GM19043 (cell line): ENCODE data around the gene GPAT3.
"Not testable (repeated sequence)": the region's sequence is repeated elsewhere in the genome, so short reads cannot be mapped to it uniquely, and the experiment has no call there.

Experiments used
- ATAC-seq: cut with Tn5 transposase; IDR thresholded peaks from one replicate; pipeline ENCODE4 v1.9.1; 2021; ENCODE audit warnings: low read depth; ENCODE audit not compliant: unreplicated experiment

The GPAT3 gene

DNA sequence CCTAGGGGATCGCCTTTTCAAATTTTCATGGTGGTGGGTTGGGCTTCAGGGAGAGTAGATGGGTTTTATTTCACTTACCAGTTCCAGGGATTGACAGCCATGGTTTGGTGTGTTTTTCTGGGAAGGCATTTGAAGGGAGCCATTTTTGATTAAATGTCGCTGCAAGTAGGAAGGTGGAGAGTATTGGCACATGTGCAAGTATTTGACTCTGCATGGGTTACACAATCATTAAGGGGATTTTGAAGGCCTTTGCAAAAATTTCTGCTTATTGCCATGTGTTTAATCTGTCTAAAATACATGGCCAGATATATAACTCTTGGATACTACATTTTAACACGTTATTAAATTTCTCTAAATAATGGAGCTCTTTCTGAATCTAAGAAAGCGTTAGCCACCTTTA, 55.1 kb downstream of the GPAT3 start:
- ATAC-seq = no peak

GRCh38 chr4:83591730-83592129, 55.8 kb downstream of the GPAT3 start:
- no peak for ATAC-seq

DNA sequence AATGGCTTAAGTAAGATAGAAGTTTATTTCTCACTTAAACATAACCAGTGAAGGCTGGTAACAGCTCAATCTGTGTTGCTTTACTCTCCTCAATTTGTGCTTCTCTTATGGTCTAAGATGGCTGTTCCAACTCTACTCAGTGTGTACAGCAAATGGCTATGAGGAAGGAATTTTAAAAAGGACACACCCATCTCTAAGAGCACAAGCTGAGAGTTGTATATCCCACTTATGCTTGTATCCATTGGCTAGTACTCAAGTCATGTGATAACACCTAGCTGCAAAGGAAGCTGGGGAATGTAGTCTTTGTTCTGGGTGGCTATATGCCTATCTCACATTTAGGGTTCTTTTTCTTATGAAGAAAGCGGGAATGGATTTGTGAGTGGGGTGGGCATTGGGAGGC, 63.3 kb downstream of the GPAT3 start:
- peak; percentile 86 for ATAC-seq

GRCh38 chr4:83603129-83603528, 67.2 kb downstream of the GPAT3 start:
- no peak for ATAC-seq

- no peak for ATAC-seq
Observed at GRCh38 chr4:83604321-83604720, 68.4 kb downstream of the GPAT3 start.

GRCh38 chr4:83605210-83605609, 69.3 kb downstream of the GPAT3 start:
- no peak for ATAC-seq

DNA sequence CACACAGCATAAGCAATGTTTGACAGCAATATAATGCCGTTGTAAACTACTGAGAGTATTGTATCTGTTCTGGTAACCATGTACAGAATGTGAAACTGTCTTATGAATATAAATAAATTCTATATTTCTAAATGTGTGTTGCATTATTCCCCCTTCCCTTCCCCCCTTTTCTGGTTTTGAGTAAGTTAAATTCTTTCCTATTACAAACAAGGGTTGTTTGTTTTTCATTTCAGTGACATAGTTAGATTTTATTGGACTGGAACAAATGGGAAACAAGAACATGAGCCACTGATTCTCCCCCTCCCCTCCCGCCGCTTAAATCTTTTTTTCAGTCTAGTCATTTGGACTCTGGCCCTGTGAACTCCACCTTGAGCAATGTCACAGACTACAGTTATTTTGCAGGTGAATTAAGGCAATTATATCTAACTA, 69.8 kb downstream of the GPAT3 start:
- no peak for ATAC-seq

- ATAC-seq = no peak
Observed at GRCh38 chr4:83606460-83606859, 70.6 kb downstream of the GPAT3 start.

DNA sequence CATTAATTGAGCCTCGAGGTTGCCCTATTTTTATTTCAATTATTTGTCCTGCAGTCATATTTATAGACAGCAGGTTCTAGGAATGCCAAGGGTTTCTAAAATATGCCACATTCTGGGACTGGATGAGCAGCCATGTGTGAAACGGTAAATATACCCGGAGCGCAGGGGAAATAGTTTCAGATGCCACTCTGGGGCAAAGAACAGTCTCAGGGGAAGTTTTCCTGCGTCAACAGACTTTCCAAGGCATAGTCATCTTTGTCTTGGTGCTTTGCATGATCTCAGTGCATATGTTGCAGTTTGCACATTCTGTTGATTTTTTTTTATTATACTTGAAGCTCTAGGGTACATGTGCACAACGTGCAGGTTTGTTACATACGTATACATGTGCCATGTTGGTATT, 71.0 kb downstream of the GPAT3 start:
- ATAC-seq = no peak

GRCh38 chr4:83609365-83609764, 73.5 kb downstream of the GPAT3 start:
- ATAC-seq = no peak

GRCh38 chr4:83610729-83611128, 74.8 kb downstream of the GPAT3 start:
- no peak for ATAC-seq

GRCh38 chr4:83613023-83613422, 77.1 kb downstream of the GPAT3 start:
- ATAC-seq = no peak

- no peak for ATAC-seq
Observed at GRCh38 chr4:83613994-83614393, 78.1 kb downstream of the GPAT3 start.

- ATAC-seq = no peak
Observed at GRCh38 chr4:83616252-83616651, 80.3 kb downstream of the GPAT3 start.

DNA sequence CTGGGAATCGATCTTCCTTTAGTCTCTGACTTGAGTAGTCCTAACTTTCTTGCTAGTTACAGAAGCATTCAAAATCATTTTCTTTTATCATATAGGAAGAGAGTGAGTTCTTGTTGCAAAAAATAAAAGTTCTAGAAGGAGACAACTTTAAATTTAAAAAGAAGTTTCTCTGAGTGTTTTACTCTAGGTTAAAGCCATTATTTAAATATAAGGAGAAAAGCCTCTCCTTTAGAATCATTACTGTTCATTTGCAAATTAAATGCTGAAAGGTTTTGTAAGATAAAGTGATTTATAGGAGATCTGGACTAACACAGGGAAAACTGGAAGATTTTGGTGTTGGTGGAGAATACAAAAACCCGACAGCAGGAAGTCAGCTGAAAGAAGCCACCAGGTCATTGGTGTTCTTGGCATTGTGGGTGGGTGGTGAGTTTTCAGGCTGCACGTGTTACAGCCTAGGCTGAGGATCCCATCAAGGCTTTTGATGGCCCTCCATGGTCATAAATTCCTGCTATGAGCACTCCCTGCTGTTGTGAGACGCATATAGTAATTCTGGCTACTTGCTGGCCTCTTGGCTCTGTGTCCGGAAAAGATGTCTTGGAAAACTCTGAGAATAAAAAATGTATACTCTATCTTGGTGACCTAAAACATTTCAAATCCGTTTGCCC, 81.6 kb downstream of the GPAT3 start:
- ATAC-seq = no peak

- ATAC-seq = no peak
Observed at GRCh38 chr4:83618431-83618830, 82.5 kb downstream of the GPAT3 start.

DNA sequence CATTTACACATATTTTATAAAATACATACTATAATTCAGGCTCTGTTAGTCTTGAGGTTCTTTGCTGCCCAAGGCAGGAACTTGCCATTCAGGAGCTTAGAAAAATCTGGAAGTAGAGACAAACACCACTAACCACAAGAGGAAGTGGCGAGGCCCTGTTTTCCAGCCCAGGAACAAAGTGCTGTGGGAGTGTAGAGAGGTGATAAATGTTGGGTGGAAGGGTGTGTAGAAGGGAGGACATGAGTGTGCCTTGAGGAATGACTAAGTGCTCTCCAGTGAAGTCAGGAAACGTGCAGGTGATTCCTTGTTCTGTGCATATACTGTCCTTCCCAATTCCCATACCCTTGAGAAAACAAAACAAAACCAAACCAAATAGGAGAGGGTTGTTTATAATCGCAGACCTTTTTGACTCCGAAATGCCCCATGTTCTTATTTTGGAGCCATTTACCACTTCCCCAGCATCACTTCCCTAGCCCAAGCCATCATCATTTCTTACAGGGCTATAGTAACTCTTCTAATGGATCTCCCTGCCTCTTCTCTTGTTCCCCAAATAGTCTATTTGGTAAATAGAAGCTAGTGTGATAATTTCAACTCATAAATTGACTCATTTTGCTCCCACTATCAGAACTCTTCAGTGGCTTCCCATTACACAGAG, 83.2 kb downstream of the GPAT3 start:
- ATAC-seq = no peak

DNA sequence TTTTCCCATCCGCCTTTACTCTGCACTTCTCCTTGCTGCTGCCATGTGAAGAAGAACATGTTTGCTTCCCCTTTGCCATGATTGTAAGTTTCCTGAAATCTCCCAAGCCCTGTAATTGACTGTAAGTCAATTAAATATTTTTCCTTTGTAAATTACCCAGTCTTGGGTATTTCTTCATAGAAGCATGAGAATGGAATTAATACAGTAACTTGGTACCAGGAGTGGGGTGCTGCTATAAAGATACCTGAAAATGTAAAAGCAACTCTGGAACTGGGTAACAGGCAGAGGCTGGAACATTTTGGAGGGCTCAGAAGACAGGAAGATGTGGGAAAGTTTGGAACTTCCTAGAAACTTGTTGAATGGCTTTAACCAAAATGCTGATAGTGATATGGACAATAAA, 86.2 kb downstream of the GPAT3 start:
- ATAC-seq = not testable (repeated sequence)

DNA sequence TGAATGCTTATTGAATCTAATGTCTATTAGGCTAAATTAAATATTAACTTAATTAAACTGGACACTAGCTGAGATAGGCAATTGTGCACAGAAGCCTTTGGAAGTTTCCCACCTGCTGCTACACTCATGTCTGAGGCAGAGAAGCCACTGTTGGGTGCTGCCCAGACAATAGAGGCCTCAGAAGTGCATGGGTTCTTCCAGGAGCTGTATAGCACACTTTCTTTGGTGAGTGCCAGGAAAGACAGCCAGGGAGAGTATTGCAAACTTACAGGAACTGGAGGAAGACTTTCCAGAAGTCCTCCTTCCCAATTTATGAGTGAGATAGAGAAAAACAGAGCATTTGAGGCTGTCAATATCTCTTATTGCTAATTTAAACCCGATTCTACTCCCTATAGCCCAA, 89.9 kb downstream of the GPAT3 start:
- no peak for ATAC-seq

DNA sequence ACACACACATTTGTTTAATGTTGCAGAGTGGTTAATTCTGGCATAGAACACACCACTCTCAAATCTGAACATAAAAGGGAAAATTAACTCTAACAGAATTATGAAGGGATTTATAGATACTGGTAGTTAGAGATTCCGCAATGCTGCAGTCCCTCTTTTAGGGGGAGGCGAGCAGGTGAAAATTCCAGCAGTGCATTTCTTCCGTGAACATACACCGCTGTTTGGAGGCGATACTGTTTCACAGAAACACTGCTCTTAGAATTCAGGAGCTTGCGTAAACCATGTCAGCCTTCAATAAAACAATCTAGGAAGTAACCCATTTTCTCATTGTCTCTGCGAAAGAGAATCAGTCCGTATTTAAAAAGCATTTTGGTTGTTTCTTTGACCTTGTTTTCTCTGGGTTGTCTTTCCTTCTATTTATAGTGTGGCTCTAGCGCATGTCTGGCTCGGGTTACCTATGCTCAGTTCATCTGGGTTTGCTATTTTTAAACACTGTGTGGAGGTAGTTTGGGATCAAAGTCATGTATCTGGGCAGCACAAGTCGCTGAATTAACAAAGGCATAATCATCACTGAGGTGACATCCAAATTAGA, 90.4 kb downstream of the GPAT3 start:
- no peak for ATAC-seq

DNA sequence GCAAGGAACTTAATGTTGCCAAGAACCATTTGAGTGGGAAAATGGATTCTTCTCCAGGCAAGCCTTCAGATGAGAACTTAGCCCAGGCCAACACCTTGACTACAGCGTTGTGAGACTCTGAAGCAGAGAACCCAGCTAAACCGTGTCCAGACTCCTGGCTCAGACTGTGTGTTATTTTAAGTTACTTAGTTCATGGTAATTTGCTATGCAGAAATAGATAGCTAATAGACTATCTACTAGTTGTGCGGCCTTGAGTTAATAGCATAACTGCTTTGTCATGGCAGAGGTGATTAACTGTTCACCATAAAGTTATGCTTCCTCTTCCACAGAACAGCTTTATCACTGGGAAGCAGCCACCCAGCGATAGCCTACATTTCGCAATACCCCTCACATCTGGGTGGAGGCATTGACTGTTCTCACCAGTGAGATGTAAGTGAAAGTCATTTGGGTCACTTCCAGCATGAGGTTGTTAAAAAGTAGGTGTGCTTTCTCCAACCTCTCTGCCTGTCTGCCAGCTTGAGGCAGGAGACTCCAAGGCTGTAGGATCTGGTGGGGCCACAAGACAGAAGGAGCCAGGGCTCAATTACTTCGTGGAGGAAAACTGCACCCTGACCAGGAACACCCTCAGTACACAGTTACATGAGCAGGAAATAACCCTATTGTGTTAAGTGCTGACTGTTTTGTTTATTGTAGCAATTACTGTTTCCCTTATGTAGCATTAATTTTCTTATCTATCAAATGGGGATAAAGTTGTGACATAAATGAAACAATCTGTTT, 94.2 kb downstream of the GPAT3 start:
- ATAC-seq = no peak
